Mucosa of gallbladder (tissue), 1 donor: ENCODE results near the gene STEAP1. TPM values are rescaled to one million over a fixed set of nuclear protein-coding genes. Genes with fewer than 3 reads are reported as not detected.
"Not testable (repeated sequence)": the region's sequence is repeated elsewhere in the genome, so short reads cannot be mapped to it uniquely, and the experiment has no call there.

Experiments used
- DNase-seq: peaks from one replicate; pipeline ENCODE4 v3.0.0-alpha.2; 2020; ENCODE audit warnings: low spot score
- total RNA-seq: library from RNA; stranded (reverse); gene quantifications from one replicate; pipeline ENCODE4 v1.2.1, GENCODE V29; 2021
- donor health status: DM: no; HTN: no; CAD: no.

STEAP1 gene
- total RNA-seq, 1 donor from 2014 or later, result 13.1 TPM

- DNase-seq, result no peak
These were observed 19.0 kb downstream of the STEAP1 start for GRCh38 chr7:90173127-90173844.

GRCh38 chr7:90175667-90176066, 21.4 kb downstream of the STEAP1 start:
- DNase-seq, result no peak

- no peak for DNase-seq
These were observed 21.9 kb downstream of the STEAP1 start for GRCh38 chr7:90176195-90176594.

- no peak for DNase-seq
These were observed 23.9 kb downstream of the STEAP1 start for GRCh38 chr7:90178166-90178565.

- DNase-seq, result no peak
These were observed 24.5 kb downstream of the STEAP1 start for GRCh38 chr7:90178679-90179278.

GRCh38 chr7:90180011-90180585, 25.8 kb downstream of the STEAP1 start:
- no peak for DNase-seq

GRCh38 chr7:90180649-90181048, 26.4 kb downstream of the STEAP1 start:
- DNase-seq, result no peak

- no peak for DNase-seq
These were observed 27.2 kb downstream of the STEAP1 start for GRCh38 chr7:90181485-90181884.

GRCh38 chr7:90186290-90186689, 32.0 kb downstream of the STEAP1 start:
- not testable (repeated sequence) for DNase-seq

GRCh38 chr7:90187507-90188050, 33.3 kb downstream of the STEAP1 start:
- no peak for DNase-seq

GRCh38 chr7:90188281-90188680, 34.0 kb downstream of the STEAP1 start:
- DNase-seq, result peak; percentile 46

GRCh38 chr7:90190995-90191394, 36.7 kb downstream of the STEAP1 start:
- no peak for DNase-seq

GRCh38 chr7:90191648-90192047, 37.4 kb downstream of the STEAP1 start:
- DNase-seq, result no peak

- no peak for DNase-seq
These were observed 38.8 kb downstream of the STEAP1 start for GRCh38 chr7:90192876-90193750.

- DNase-seq, result no peak
These were observed 40.9 kb downstream of the STEAP1 start for GRCh38 chr7:90194911-90195809.

GRCh38 chr7:90201500-90202195, 47.4 kb downstream of the STEAP1 start:
- DNase-seq, result no peak

GRCh38 chr7:90207956-90208355, 53.7 kb downstream of the STEAP1 start:
- no peak for DNase-seq

- no peak for DNase-seq
These were observed 55.5 kb downstream of the STEAP1 start for GRCh38 chr7:90209776-90210175.

- no peak for DNase-seq
These were observed 56.2 kb downstream of the STEAP1 start for GRCh38 chr7:90210475-90210874.

GRCh38 chr7:90210981-90211380, 56.7 kb downstream of the STEAP1 start:
- DNase-seq, result no peak
